Hepatocyte (in vitro differentiated cells): ENCODE measurements around the gene ATXN2. TPM values are rescaled to one million over a fixed set of nuclear protein-coding genes. Genes with fewer than 3 reads are reported as not detected.
"Not testable (repeated sequence)": the region's sequence is repeated elsewhere in the genome, so short reads cannot be mapped to it uniquely, and the experiment has no call there.

ENCODE experiments used
- DNase-seq: peaks from one replicate; pipeline ENCODE4 v3.0.0-alpha.2; 2016; ENCODE audit warnings: low spot score
- H2AFZ ChIP-seq: fragments of 200-600 bp; sonication (generic); 2 replicates; pipeline ENCODE4 v1.6.0; 2016; ENCODE audit warnings: antibody characterized with exemption, mild to moderate bottlenecking
- H3K27ac ChIP-seq: fragments of 200-600 bp; sonication (generic); 2 replicates; pipeline ENCODE4 v1.5.1; 2016; ENCODE audit warnings: mild to moderate bottlenecking
- H3K27me3 ChIP-seq: fragments of 200-600 bp; sonication (generic); 2 replicates; pipeline ENCODE4 v1.6.1; 2016
- H3K36me3 ChIP-seq: fragments of 200-600 bp; sonication (generic); replicated peaks from 2 replicates; pipeline ENCODE4 v1.5.1; 2016; ENCODE audit warnings: low read depth; ENCODE audit not compliant: insufficient read depth
- H3K4me1 ChIP-seq: fragments of 200-600 bp; sonication (generic); 2 replicates; pipeline ENCODE4 v1.5.1; 2016; ENCODE audit warnings: mild to moderate bottlenecking, moderate library complexity; ENCODE audit not compliant: insufficient read depth
- H3K4me2 ChIP-seq: fragments of 200-600 bp; sonication (generic); 2 replicates; pipeline ENCODE4 v1.6.0; 2016
- H3K4me3 ChIP-seq: fragments of 200-600 bp; sonication (generic); 2 replicates; pipeline ENCODE4 v1.5.1; 2016; ENCODE audit warnings: mild to moderate bottlenecking
- H3K79me2 ChIP-seq: fragments of 200-600 bp; sonication (generic); 2 replicates; pipeline ENCODE4 v1.6.0; 2017; ENCODE audit warnings: mild to moderate bottlenecking
- H3K9me2 ChIP-seq: fragments of 200-600 bp; sonication (generic); replicated peaks from 2 replicates; pipeline ENCODE4 v1.6.0; 2017; ENCODE audit warnings: mild to moderate bottlenecking; ENCODE audit not compliant: insufficient read depth
- H3K9me3 ChIP-seq: fragments of 200-600 bp; sonication (generic); 2 replicates; pipeline ENCODE4 v1.5.1; 2016; ENCODE audit warnings: low read depth, mild to moderate bottlenecking
- H4K20me1 ChIP-seq: fragments of 200-600 bp; sonication (generic); 2 replicates; pipeline ENCODE4 v1.6.0; 2016; ENCODE audit warnings: mild to moderate bottlenecking; ENCODE audit not compliant: insufficient read depth, poor library complexity, severe bottlenecking
- CTCF ChIP-seq: fragments of 200-600 bp; sonication (generic); IDR thresholded peaks from 2 replicates; pipeline ENCODE4 v1.5.1; 2016; ENCODE audit warnings: antibody characterized with exemption, mild to moderate bottlenecking; ENCODE audit not compliant: poor library complexity
- EZH2 ChIP-seq: fragments of 200-600 bp; sonication (generic); IDR thresholded peaks from 2 replicates; pipeline ENCODE4 v1.6.1; 2016; ENCODE audit warnings: antibody characterized with exemption, mild to moderate bottlenecking, borderline replicate concordance
- EZH2phosphoT487 ChIP-seq: fragments of 200-600 bp; sonication (generic); IDR thresholded peaks from one replicate; pipeline ENCODE4 v1.6.1; 2018; ENCODE audit warnings: antibody characterized with exemption, mild to moderate bottlenecking, low read depth, moderate library complexity; ENCODE audit not compliant: unreplicated experiment, severe bottlenecking
- WGBS: methylation state at CpG from one replicate; pipeline ENCODE4 v1.1.6; 2016; ENCODE audit warnings: low lambda C conversion rate; ENCODE audit errors: missing lambda C conversion rate; 5-methylcytosine and 5-hydroxymethylcytosine counted together
- polyA plus RNA-seq: library from polyadenylated mRNA; unstranded; fragments of >200 nt; fragmentation: Nextera tagmentation; extraction: Ambion mirVana; gene quantifications from 2 replicates; pipeline ENCODE4 v1.2.1, GENCODE V29; 2016
- total RNA-seq: library from RNA; depleted of rRNA; stranded (reverse); fragments of >200 nt; gene quantifications from 2 replicates; pipeline ENCODE4 v1.2.3, GENCODE V29; 2014

Gene ATXN2
- total and polyA plus RNA-seq, 2 experiments from 2014 or later, result 36.9 to 47.9 TPM

GRCh38 chr12:111405859-111406473 is 193.1 kb downstream of the ATXN2 start, which contains the start of gene SH2B3:
TSS of gene SH2B3 (plus strand) at chr12:111405923. CDS start at chr12:111418146, 12,223 bp downstream.
- Histone ChIP-seq H3K27me3 (no peaks in the 10 kb centered on the region), H3K27ac (peak within 1 kb of the TSS; percentile 87), H4K20me1 (peaks cover 3% of the 10 kb centered on the region), H3K79me2 (peaks cover 39% of the 10 kb centered on the region), H3K4me3 (peak within 1 kb of the TSS; percentile 79), H3K4me2 (peak within 1 kb of the TSS; percentile 97), H3K36me3 (no peaks in the 10 kb centered on the region), H3K9me3 (no peaks in the 10 kb centered on the region), H2AFZ (peak within 1 kb of the TSS; percentile 68), H3K4me1 (peaks cover 20% of the 10 kb centered on the region), H3K9me2 (no peaks in the 10 kb centered on the region)
- WGBS, result 0% methylated on average over 13 of the region's 80 CpGs
- TF ChIP-seq EZH2 (no peak), CTCF (no peak), EZH2phosphoT487 (no peak)
- DNase-seq, result no peak

- Histone ChIP-seq H3K36me3 (no peaks in the 10 kb centered on the region), H3K4me3 (peak overlapping the region; percentile 32), H3K79me2 (peaks cover 36% of the 10 kb centered on the region), H2AFZ (peak overlapping the region; percentile 15), H3K27me3 (no peaks in the 10 kb centered on the region), H3K9me2 (no peaks in the 10 kb centered on the region), H3K9me3 (no peaks in the 10 kb centered on the region), H3K4me2 (peak overlapping the region; percentile 97), H4K20me1 (peaks cover 3% of the 10 kb centered on the region), H3K27ac (peak overlapping the region; percentile 87), H3K4me1 (peaks cover 20% of the 10 kb centered on the region)
- DNase-seq, result peak; percentile 97
- 4% methylated on average over 35 of the region's 59 CpGs for WGBS
- TF ChIP-seq EZH2phosphoT487 (no peak), EZH2 (no peak), CTCF (peak; percentile 53)
Observed at GRCh38 chr12:111405149-111405858, 193.8 kb downstream of the ATXN2 start.

- Histone ChIP-seq H3K4me1 (peaks cover 13% of the 10 kb centered on the region), H3K4me2 (peak overlapping the region; percentile 97)
- 51% methylated on average over 16 of the region's 21 CpGs for WGBS
Observed at GRCh38 chr12:111404362-111405148, 194.6 kb downstream of the ATXN2 start.

GRCh38 chr12:111402490-111402824 is 196.7 kb downstream of the ATXN2 start:
- H2AFZ ChIP-seq, H3K27me3 ChIP-seq, H3K4me3 ChIP-seq, H3K9me3 ChIP-seq, H3K9me2 ChIP-seq, H3K4me2 ChIP-seq, H3K4me1 ChIP-seq, H3K27ac ChIP-seq, DNase-seq, H4K20me1 ChIP-seq, H3K36me3 ChIP-seq: not testable (repeated sequence)
- H3K79me2 ChIP-seq, result peaks cover 15% of the 10 kb centered on the region
- 91% methylated on average over 8 of the region's 9 CpGs for WGBS

More at GRCh38 chr12:111404362-111405148, 194.6 kb downstream of the ATXN2 start:
- H2AFZ ChIP-seq, result peak overlapping the region; percentile 15
- H3K27me3 ChIP-seq, result no peaks in the 10 kb centered on the region
- H3K27ac ChIP-seq, result peak overlapping the region; percentile 87
- H3K36me3 ChIP-seq, result no peaks in the 10 kb centered on the region
- H3K9me2 ChIP-seq, result no peaks in the 10 kb centered on the region
- peaks cover 2% of the 10 kb centered on the region for H4K20me1 ChIP-seq
- peak; percentile 71 for DNase-seq
- no peaks in the 10 kb centered on the region for H3K9me3 ChIP-seq
- TF ChIP-seq EZH2 (no peak), CTCF (no peak), EZH2phosphoT487 (no peak)
- peak overlapping the region; percentile 32 for H3K4me3 ChIP-seq
- peaks cover 33% of the 10 kb centered on the region for H3K79me2 ChIP-seq
